GM12865 (cell line): ENCODE measurements around the gene PSMA7.

Experiments used
- DNase-seq: peaks from one replicate; pipeline ENCODE4 v3.0.0; 2010; ENCODE audit warnings: low read depth
- H3K4me3 ChIP-seq: 2 replicates; pipeline ENCODE4 v1.5.1; 2011; ENCODE audit warnings: mild to moderate bottlenecking, low read depth, low read length, control low read depth
- TF ChIP-seq, protein P1 (sequence below): IDR thresholded peaks from 2 replicates; pipeline ENCODE4 v1.5.1; 2011; ENCODE audit warnings: low read length, control low read depth, low read depth, inconsistent platforms; ENCODE audit not compliant: insufficient read depth; ENCODE audit errors: missing control alignments

Gene PSMA7

DNA sequence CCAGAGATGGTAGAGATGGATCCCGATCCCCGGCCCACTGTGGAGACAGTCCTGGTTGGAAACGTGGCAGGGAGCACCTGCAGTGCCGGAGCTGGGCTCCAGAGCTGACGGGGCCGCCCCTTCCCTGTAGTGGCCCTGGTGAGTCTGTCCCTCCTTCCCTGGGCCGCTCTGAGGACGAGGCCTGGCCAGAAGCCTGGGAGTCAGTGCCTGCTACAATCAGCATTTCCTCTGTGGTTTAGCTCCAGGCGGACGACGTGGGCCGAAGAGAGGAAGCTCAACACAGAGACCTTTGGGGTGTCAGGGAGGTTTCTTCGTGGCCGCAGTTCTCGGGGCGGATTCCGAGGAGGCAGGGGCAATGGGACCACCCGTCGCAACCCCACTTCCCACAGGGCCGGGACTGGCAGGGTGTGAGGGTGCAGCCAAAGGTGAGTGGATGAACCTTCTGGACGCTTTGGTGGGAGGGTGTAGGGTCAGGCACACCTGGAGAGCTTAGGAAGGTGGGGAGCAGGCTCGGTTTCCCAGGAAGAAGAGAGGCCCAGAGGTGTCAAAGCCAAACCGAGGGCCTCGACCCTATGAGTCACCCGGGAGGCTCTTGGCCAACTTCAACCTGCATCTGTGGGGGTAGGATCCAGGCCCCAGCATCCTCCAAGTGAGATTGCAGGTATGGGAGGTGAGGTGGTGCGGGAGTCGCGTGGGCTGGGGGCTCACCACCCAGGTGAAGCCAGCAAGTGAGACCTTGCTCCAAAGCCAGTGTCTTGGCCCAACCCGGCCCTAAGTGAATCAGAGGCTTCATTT is 9.9 kb downstream of the PSMA7 start:
- H3K4me3 ChIP-seq: no peak overlapping the region
- DNase-seq: no peak
- TF ChIP-seq, protein P1, sequence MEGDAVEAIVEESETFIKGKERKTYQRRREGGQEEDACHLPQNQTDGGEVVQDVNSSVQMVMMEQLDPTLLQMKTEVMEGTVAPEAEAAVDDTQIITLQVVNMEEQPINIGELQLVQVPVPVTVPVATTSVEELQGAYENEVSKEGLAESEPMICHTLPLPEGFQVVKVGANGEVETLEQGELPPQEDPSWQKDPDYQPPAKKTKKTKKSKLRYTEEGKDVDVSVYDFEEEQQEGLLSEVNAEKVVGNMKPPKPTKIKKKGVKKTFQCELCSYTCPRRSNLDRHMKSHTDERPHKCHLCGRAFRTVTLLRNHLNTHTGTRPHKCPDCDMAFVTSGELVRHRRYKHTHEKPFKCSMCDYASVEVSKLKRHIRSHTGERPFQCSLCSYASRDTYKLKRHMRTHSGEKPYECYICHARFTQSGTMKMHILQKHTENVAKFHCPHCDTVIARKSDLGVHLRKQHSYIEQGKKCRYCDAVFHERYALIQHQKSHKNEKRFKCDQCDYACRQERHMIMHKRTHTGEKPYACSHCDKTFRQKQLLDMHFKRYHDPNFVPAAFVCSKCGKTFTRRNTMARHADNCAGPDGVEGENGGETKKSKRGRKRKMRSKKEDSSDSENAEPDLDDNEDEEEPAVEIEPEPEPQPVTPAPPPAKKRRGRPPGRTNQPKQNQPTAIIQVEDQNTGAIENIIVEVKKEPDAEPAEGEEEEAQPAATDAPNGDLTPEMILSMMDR: no peak

DNA sequence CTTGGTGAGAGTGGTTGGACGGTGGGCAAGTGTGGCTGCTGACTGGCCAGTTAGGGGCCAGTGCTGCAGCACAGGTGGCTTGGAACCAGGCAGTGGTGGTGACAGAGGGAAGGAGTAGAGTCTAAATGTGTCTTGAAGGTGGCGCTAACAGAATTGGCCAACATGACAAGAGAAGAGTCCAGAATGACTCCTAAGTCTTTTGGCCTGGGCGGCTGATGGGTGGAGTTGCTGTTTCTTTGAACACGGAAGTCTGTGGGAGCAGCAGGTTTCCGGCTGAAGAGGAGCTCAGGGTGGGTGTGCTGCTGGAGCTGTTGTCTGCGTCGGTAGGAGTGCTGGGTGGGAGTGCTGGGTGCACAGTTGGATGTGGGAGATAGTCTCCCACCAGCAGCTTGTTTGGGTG is 10.8 kb downstream of the PSMA7 start:
- TF ChIP-seq, protein P1: no peak
- DNase-seq: no peak
- no peak overlapping the region for H3K4me3 ChIP-seq

DNA sequence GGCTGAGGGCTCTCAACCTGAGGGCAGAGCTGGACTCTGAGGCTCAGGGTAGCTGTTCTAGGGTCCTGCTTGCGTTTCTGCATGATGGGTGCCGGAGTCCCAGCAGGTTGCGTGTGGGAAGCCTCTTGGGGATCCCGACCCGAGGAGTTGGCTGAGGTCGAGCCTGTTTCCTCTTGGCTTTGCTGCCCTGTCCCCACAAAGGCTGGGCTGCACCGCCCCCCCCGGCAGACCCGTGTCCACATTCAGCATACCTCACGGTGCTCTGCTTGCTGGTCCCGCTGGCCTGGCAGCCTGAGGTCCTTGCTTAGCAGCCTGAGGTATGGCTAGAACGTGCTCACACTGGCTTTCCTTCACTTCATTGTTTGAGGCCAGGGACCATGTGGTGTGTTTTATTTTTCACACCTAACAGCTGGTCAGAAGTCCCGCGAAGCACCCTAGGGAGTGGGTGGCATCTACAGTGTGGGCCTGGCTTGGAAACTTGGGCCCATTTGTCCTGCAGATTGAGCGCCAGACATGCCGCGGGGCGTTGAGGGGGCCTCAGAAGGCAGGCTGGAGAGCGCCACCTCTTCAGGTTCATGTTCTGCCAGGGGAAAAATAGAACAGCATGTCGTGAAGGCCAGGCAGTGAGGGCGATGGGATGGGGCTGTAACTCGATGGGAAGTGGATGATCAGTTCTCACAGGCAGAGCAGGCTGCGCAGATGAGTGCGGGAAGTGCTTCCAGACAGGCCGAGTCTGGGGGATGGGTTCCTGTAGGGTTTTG is 11.5 kb downstream of the PSMA7 start:
- no peak overlapping the region for H3K4me3 ChIP-seq
- TF ChIP-seq, protein P1: no peak
- DNase-seq: no peak

DNA sequence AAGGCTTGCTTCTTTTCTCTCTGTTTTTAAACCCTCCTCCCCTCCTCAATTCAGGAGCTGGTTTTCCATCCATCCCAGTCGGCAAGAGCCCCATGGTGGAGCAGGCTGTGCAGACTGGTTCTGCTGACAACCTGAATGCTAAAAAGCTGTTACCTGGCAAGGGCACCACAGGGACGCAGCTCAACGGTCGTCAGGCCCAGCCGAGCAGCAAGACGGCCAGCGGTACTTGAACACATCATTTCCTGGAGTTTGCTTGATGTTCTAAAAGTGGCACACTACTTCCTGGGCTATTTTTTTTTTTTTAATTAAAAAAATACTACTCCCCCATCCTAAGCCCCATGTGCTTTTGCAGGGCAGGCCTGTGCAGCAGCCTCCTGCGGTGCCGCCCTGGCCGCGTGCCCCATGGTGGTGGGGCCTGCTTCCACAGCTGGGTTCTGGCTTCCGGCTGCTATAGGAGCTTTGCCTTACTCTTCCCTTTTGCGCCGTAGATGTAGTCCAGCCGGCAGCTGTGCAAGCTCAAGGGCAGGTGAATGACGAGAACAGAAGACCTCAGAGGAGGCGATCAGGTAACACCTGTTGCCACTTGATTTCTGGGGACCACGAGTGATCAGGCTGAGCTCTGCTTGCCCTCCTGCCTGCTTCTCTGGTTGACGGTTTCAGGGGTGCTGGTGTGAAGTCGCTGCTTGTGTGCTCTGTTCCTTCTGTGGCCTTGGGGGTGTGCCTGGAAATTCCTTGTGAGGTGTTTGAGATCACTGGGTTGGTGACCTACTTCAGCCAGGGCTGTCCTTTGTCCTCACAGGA is 13.3 kb downstream of the PSMA7 start:
- TF ChIP-seq, protein P1: no peak
- DNase-seq: no peak
- H3K4me3 ChIP-seq: no peak overlapping the region

DNA sequence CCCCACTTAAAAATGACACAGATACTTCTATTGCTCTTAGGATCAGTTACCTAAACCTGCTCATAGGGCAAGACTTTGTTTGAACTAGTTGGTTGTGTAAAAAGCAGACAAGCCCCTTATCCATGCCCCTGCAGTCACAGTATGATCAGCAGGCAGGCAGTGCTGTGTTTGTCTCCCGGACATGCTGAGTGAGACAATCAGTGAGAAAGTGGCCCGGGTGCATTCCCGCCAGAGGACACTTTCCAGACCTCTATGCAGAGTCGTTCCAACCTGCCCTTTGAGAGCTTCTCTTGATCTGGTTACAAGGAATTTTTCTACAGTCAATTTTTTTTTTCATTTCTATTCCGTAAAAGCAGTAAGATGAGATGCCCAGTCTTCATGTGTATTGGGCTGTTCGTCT is 14.7 kb downstream of the PSMA7 start:
- H3K4me3 ChIP-seq: no peak overlapping the region
- TF ChIP-seq, protein P1: no peak
- DNase-seq: no peak

DNA sequence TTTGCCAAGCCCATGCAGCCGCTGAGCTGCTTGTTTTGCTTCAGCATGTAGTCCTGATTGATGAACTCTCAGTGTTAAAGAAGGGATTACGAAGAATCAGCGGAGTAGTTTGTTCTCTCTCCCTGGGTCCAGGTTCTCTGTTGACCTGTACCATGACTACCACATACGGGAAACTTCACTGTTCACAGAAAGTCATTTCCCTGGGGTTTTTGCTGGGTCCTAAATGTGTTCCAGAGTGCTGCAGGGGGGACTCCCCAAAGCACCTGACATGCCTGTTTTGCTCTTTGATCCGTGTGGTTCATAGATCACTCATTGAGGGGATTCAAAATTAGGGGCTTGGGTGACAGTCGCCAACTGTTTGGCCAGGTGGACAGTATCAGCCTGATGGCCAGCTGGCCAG is 15.4 kb downstream of the PSMA7 start:
- TF ChIP-seq, protein P1: no peak
- no peak for DNase-seq
- no peak overlapping the region for H3K4me3 ChIP-seq
